ENCODE results near the gene CCDC110. TPM values are rescaled to one million over a fixed set of nuclear protein-coding genes. Genes with fewer than 3 reads are reported as not detected.

CCDC110 gene
- total RNA-seq, 2 donors from 2014 or later, result 0.26 to 0.80 TPM

DNA sequence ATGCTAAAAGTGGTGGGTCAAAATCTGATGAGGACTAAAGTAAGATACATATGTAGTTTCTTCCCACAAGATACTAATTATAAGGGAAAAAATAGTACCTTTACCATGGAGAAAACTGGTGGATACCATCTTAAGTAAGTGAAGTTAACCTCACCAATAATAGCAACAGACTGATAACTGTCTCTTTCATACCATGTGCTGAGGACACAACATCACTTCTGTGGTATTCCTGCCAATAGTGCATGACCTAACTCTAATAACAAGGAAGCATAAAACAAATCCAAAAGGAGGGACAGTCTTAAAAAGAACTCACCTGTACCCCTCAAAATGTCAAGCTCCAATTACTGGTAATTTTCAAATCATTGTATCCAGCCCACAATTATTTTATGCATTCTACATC lies 54.6 kb downstream of the CCDC110 start:
- TF ChIP-seq, protein P1, sequence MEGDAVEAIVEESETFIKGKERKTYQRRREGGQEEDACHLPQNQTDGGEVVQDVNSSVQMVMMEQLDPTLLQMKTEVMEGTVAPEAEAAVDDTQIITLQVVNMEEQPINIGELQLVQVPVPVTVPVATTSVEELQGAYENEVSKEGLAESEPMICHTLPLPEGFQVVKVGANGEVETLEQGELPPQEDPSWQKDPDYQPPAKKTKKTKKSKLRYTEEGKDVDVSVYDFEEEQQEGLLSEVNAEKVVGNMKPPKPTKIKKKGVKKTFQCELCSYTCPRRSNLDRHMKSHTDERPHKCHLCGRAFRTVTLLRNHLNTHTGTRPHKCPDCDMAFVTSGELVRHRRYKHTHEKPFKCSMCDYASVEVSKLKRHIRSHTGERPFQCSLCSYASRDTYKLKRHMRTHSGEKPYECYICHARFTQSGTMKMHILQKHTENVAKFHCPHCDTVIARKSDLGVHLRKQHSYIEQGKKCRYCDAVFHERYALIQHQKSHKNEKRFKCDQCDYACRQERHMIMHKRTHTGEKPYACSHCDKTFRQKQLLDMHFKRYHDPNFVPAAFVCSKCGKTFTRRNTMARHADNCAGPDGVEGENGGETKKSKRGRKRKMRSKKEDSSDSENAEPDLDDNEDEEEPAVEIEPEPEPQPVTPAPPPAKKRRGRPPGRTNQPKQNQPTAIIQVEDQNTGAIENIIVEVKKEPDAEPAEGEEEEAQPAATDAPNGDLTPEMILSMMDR (conservative IDR thresholded peaks at IDR 0.05), result no peak
- no peak for DNase-seq
- peaks cover 14% of the 10 kb centered on the region for H3K4me1 Mint-ChIP-seq
- H3K27ac Mint-ChIP-seq, result no peak overlapping the region
- H3K4me1 ChIP-seq (ENCODE audit: control insufficient read depth, insufficient read depth, low read length), result peaks cover 12% of the 10 kb centered on the region
- H3K9me3 Mint-ChIP-seq, result no peaks in the 10 kb centered on the region
- peaks cover 59% of the 10 kb centered on the region for H3K36me3 ChIP-seq (ENCODE audit: control insufficient read depth, insufficient read depth, low read length)
- H3K27me3 ChIP-seq (ENCODE audit: control insufficient read depth, insufficient read depth, low read length, poor library complexity, severe bottlenecking), result no peaks in the 10 kb centered on the region
- H3K9ac ChIP-seq (ENCODE audit: extremely low read depth, low read length, poor library complexity, severe bottlenecking), result no peak overlapping the region
- no peaks in the 10 kb centered on the region for H3K9me3 ChIP-seq (ENCODE audit: control insufficient read depth, low read length)
- peaks cover 35% of the 10 kb centered on the region for H3K36me3 Mint-ChIP-seq (ENCODE audit: low read depth)
- H3K4me3 ChIP-seq (ENCODE audit: low read length), result no peak overlapping the region
- H3K4me3 Mint-ChIP-seq, result no peak overlapping the region
- H3K27me3 Mint-ChIP-seq (ENCODE audit: insufficient read depth), result no peaks in the 10 kb centered on the region
- H3K27ac ChIP-seq (ENCODE audit: low read depth, low read length), result no peak overlapping the region

DNA sequence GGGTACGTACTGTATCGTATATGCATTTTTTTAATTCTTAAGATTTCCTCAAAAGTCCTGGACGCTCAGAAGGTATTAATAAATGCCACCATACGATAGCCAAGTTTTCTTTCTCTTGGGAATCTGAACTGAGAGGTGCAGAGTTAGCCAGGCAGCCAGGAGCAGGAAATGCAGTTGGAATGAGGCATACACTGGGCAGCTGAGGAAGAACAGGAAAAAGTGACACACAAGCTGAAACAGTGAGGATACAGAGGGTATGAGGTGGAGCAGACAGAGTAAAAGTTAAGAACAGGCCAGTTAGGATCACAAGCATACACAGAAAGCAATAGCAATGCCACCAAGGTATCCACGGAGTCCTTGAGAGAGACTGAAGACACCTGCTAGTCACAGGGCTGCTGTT lies 59.1 kb downstream of the CCDC110 start:
- H3K4me3 Mint-ChIP-seq, result no peak overlapping the region
- Histone ChIP-seq H3K36me3 (ENCODE audit: control insufficient read depth, insufficient read depth, low read length) (peaks cover 70% of the 10 kb centered on the region), H3K27ac (ENCODE audit: low read depth, low read length) (no peak overlapping the region), H3K9me3 (ENCODE audit: control insufficient read depth, low read length) (peaks cover 7% of the 10 kb centered on the region), H3K4me1 (ENCODE audit: control insufficient read depth, insufficient read depth, low read length) (no peaks in the 10 kb centered on the region), H3K9ac (ENCODE audit: extremely low read depth, low read length, poor library complexity, severe bottlenecking) (no peak overlapping the region), H3K27me3 (ENCODE audit: control insufficient read depth, insufficient read depth, low read length, poor library complexity, severe bottlenecking) (no peaks in the 10 kb centered on the region), H3K4me3 (ENCODE audit: low read length) (no peak overlapping the region)
- H3K27me3 Mint-ChIP-seq (ENCODE audit: insufficient read depth), result no peaks in the 10 kb centered on the region
- DNase-seq, result no peak
- H3K9me3 Mint-ChIP-seq, result peaks cover 5% of the 10 kb centered on the region
- 92 to 100% methylated on average over 5 of the region's 5 CpGs for WGBS, 2 experiments (ENCODE audit: insufficient coverage in 1 of 2, insufficient read length in 1 of 2)
- no peak overlapping the region for H3K27ac Mint-ChIP-seq
- TF ChIP-seq, protein P1 (conservative IDR thresholded peaks at IDR 0.05), result no peak
- peaks cover 44% of the 10 kb centered on the region for H3K36me3 Mint-ChIP-seq (ENCODE audit: low read depth)
- no peaks in the 10 kb centered on the region for H3K4me1 Mint-ChIP-seq

- H3K4me3 ChIP-seq (ENCODE audit: low read length), result no peak overlapping the region
- H3K36me3 ChIP-seq (ENCODE audit: control insufficient read depth, insufficient read depth, low read length), result peaks cover 65% of the 10 kb centered on the region
- peaks cover 7% of the 10 kb centered on the region for H3K9me3 ChIP-seq (ENCODE audit: control insufficient read depth, low read length)
- no peaks in the 10 kb centered on the region for H3K27me3 Mint-ChIP-seq (ENCODE audit: insufficient read depth)
- H3K27ac ChIP-seq (ENCODE audit: low read depth, low read length), result no peak overlapping the region
- no peak overlapping the region for H3K4me3 Mint-ChIP-seq
- H3K9me3 Mint-ChIP-seq, result peaks cover 5% of the 10 kb centered on the region
- peaks cover 40% of the 10 kb centered on the region for H3K36me3 Mint-ChIP-seq (ENCODE audit: low read depth)
- no peaks in the 10 kb centered on the region for H3K4me1 ChIP-seq (ENCODE audit: control insufficient read depth, insufficient read depth, low read length)
- DNase-seq, result no peak
- H3K27me3 ChIP-seq (ENCODE audit: control insufficient read depth, insufficient read depth, low read length, poor library complexity, severe bottlenecking), result no peaks in the 10 kb centered on the region
- no peak overlapping the region for H3K9ac ChIP-seq (ENCODE audit: extremely low read depth, low read length, poor library complexity, severe bottlenecking)
- no peaks in the 10 kb centered on the region for H3K4me1 Mint-ChIP-seq
- TF ChIP-seq, protein P1 (conservative IDR thresholded peaks at IDR 0.05), result no peak
- H3K27ac Mint-ChIP-seq, result no peak overlapping the region
- 90 to 95% methylated on average over 2 to 4 of the region's 5 CpGs for WGBS, 2 experiments (ENCODE audit: insufficient coverage in 1 of 2, insufficient read length in 1 of 2)
Observed at GRCh38 chr4:185411849-185412248, 59.7 kb downstream of the CCDC110 start.
